Fibroblast of the aortic adventitia (primary cell): ENCODE measurements around the gene FAM181A. TPM values are rescaled to one million over a fixed set of nuclear protein-coding genes. Genes with fewer than 3 reads are reported as not detected.

Source experiments
- DNase-seq: peaks from one replicate; pipeline ENCODE4 v3.0.0-alpha.2; 2010; ENCODE audit warnings: low read depth
- H3K4me3 ChIP-seq: 2 replicates; pipeline ENCODE4 v1.5.1; 2011; ENCODE audit warnings: low read depth, mild to moderate bottlenecking, control low read depth, low read length, moderate library complexity
- CTCF ChIP-seq: IDR thresholded peaks from 2 replicates; pipeline ENCODE4 v1.5.1; 2011; ENCODE audit warnings: mild to moderate bottlenecking, low read length, control low read depth, inconsistent platforms; ENCODE audit not compliant: insufficient read depth
- total RNA-seq: library from RNA; depleted of rRNA; stranded (reverse); fragments of >200 nt; gene quantifications from 2 replicates; pipeline ENCODE4 v1.2.3, GENCODE V29; 2012; ENCODE audit warnings: low replicate concordance

Gene FAM181A
- total RNA-seq, 1 donor: not detected

GRCh38 chr14:93895023-93895604 lies 32.0 kb upstream of the FAM181A start:
- no peak overlapping the region for H3K4me3 ChIP-seq
- TF ChIP-seq CTCF: no peak
- no peak for DNase-seq

- no peak overlapping the region for H3K4me3 ChIP-seq
- no peak for DNase-seq
- TF ChIP-seq CTCF: no peak
These were observed 29.7 kb upstream of the FAM181A start for GRCh38 chr14:93897476-93897845.

- DNase-seq: no peak
- H3K4me3 ChIP-seq: no peak overlapping the region
- no peak for TF ChIP-seq CTCF
These were observed 29.0 kb upstream of the FAM181A start for GRCh38 chr14:93898081-93898611.

GRCh38 chr14:93898731-93899130 lies 28.4 kb upstream of the FAM181A start:
- no peak for TF ChIP-seq CTCF
- H3K4me3 ChIP-seq: no peak overlapping the region
- DNase-seq: no peak

- no peak for DNase-seq
- no peak for TF ChIP-seq CTCF
- H3K4me3 ChIP-seq: no peak overlapping the region
These were observed 25.3 kb upstream of the FAM181A start for GRCh38 chr14:93901813-93902212.

- TF ChIP-seq CTCF: no peak
- no peak overlapping the region for H3K4me3 ChIP-seq
- DNase-seq: no peak
These were observed 24.4 kb upstream of the FAM181A start for GRCh38 chr14:93902619-93903307.
